Astrocyte (in vitro differentiated cells and primary cell): ENCODE measurements around the gene METTL24. TPM values are rescaled to one million over a fixed set of nuclear protein-coding genes. Genes with fewer than 3 reads are reported as not detected.
A peak's percentile ranks its signal among the peaks of the same experiment; 100 is the strongest.

Source experiments
- DNase-seq: peaks from one replicate; pipeline ENCODE4 v3.0.0-alpha.2; 2010; ENCODE audit warnings: low read depth
- FAIRE-seq: peaks from 2 replicates; lab custom pipeline; 2011; peaks lifted over from hg19 to GRCh38; lab: Jason Lieb, UNC
- H2AFZ ChIP-seq: 2 replicates; pipeline ENCODE4 v1.6.0; 2012; ENCODE audit warnings: low read depth, low read length, inconsistent platforms
- H3K27ac ChIP-seq: 2 replicates; pipeline ENCODE4 v1.5.1; 2011; ENCODE audit warnings: low read depth, low read length, inconsistent platforms
- H3K27me3 ChIP-seq: 2 replicates; pipeline ENCODE4 v1.6.0; 2011; ENCODE audit warnings: low read length, inconsistent platforms; ENCODE audit not compliant: insufficient read depth
- H3K36me3 ChIP-seq: 2 replicates; pipeline ENCODE4 v1.5.1; 2011; ENCODE audit warnings: low read length, inconsistent platforms; ENCODE audit not compliant: insufficient read depth
- H3K4me1 ChIP-seq: 2 replicates; pipeline ENCODE4 v1.5.1; 2011; ENCODE audit warnings: low read length, inconsistent platforms; ENCODE audit not compliant: insufficient read depth
- H3K4me2 ChIP-seq: 2 replicates; pipeline ENCODE4 v1.6.0; 2012; ENCODE audit warnings: low read length, inconsistent platforms
- H3K4me3 ChIP-seq: 2 replicates; pipeline ENCODE4 v1.5.1; 2011; ENCODE audit warnings: low read depth, mild to moderate bottlenecking, low read length, inconsistent platforms; ENCODE audit not compliant: insufficient read depth
- H3K79me2 ChIP-seq: 2 replicates; pipeline ENCODE4 v1.6.0; 2012; ENCODE audit warnings: mild to moderate bottlenecking, low read length, inconsistent platforms; ENCODE audit not compliant: insufficient read depth
- H3K9ac ChIP-seq: 2 replicates; pipeline ENCODE4 v1.6.0; 2012; ENCODE audit warnings: mild to moderate bottlenecking, low read length, inconsistent platforms
- H3K9me3 ChIP-seq: 2 replicates; pipeline ENCODE4 v1.5.1; 2012; ENCODE audit warnings: low read depth, mild to moderate bottlenecking, low read length, inconsistent platforms; ENCODE audit not compliant: insufficient read depth
- H4K20me1 ChIP-seq: 2 replicates; pipeline ENCODE4 v1.6.0; 2012; ENCODE audit warnings: low read length, inconsistent platforms; ENCODE audit not compliant: insufficient read depth
- H3K27ac Mint-ChIP-seq: one replicate; pipeline ENCODE4 v1.8.0; 2021; ENCODE audit warnings: mild to moderate bottlenecking, mixed read lengths; ENCODE audit not compliant: unreplicated experiment
- H3K27me3 Mint-ChIP-seq: one replicate; pipeline ENCODE4 v1.8.0; 2021; ENCODE audit warnings: low read depth, mixed read lengths; ENCODE audit not compliant: unreplicated experiment
- H3K36me3 Mint-ChIP-seq: one replicate; pipeline ENCODE4 v1.8.0; 2021; ENCODE audit warnings: low read depth, mixed read lengths; ENCODE audit not compliant: unreplicated experiment
- H3K4me1 Mint-ChIP-seq: one replicate; pipeline ENCODE4 v1.8.0; 2021; ENCODE audit warnings: low read depth, mixed read lengths; ENCODE audit not compliant: unreplicated experiment
- H3K4me3 Mint-ChIP-seq: one replicate; pipeline ENCODE4 v1.8.0; 2021; ENCODE audit warnings: mild to moderate bottlenecking, moderate library complexity, mixed read lengths; ENCODE audit not compliant: unreplicated experiment
- H3K9me3 Mint-ChIP-seq: one replicate; pipeline ENCODE4 v1.8.0; 2021; ENCODE audit warnings: mild to moderate bottlenecking, mixed read lengths; ENCODE audit not compliant: unreplicated experiment
- EZH2 ChIP-seq: IDR thresholded peaks from 2 replicates; pipeline ENCODE4 v1.6.1; 2012; ENCODE audit warnings: mild to moderate bottlenecking, low read length, inconsistent platforms; ENCODE audit not compliant: insufficient read depth
- total RNA-seq: library from RNA; stranded (reverse); gene quantifications from 2 replicates; pipeline ENCODE4 v1.2.1, GENCODE V29; 2021
- TF ChIP-seq, protein P1 (sequence below): IDR thresholded peaks from 2 replicates; pipeline ENCODE4 v1.5.1; 2011; ENCODE audit warnings: low read depth, mild to moderate bottlenecking, inconsistent platforms, low read length, moderate library complexity; ENCODE audit not compliant: insufficient read depth

The METTL24 gene
- total RNA-seq, 1 donor from 2014 or later, result 0.75 TPM

DNA sequence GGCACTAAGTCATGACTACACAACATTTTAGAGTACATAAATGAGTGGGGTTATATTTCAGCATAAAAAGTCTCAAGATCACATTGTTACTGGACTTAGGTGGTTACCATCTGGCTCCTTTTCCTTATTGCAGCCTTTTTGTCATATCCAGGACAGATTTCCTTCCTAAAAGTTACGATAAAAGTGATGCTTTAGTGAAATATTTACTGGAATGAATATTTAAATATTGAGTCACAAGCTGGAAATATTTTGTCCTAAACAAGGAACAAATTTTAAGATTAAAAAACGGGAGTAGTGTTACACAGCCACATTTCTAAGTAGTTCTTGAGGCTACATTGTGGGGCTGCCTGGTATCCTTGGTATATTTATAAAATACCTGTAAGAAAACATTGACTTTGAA is 125.7 kb downstream of the METTL24 start:
- Mint-ChIP-seq H3K9me3 (no peaks in the 10 kb centered on the region), H3K4me3 (no peak overlapping the region), H3K36me3 (peaks cover 7% of the 10 kb centered on the region), H3K27ac (no peak overlapping the region), H3K4me1 (peaks cover 6% of the 10 kb centered on the region), H3K27me3 (no peaks in the 10 kb centered on the region)
- TF ChIP-seq, protein P1, sequence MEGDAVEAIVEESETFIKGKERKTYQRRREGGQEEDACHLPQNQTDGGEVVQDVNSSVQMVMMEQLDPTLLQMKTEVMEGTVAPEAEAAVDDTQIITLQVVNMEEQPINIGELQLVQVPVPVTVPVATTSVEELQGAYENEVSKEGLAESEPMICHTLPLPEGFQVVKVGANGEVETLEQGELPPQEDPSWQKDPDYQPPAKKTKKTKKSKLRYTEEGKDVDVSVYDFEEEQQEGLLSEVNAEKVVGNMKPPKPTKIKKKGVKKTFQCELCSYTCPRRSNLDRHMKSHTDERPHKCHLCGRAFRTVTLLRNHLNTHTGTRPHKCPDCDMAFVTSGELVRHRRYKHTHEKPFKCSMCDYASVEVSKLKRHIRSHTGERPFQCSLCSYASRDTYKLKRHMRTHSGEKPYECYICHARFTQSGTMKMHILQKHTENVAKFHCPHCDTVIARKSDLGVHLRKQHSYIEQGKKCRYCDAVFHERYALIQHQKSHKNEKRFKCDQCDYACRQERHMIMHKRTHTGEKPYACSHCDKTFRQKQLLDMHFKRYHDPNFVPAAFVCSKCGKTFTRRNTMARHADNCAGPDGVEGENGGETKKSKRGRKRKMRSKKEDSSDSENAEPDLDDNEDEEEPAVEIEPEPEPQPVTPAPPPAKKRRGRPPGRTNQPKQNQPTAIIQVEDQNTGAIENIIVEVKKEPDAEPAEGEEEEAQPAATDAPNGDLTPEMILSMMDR, result no peak
- TF ChIP-seq EZH2, result no peak
- Histone ChIP-seq H3K27ac (no peak overlapping the region), H3K36me3 (peaks cover 7% of the 10 kb centered on the region), H3K27me3 (no peaks in the 10 kb centered on the region), H3K79me2 (no peaks in the 10 kb centered on the region), H3K9ac (no peak overlapping the region), H3K9me3 (no peaks in the 10 kb centered on the region), H3K4me1 (no peaks in the 10 kb centered on the region), H3K4me3 (no peak overlapping the region), H2AFZ (no peak overlapping the region), H4K20me1 (no peaks in the 10 kb centered on the region), H3K4me2 (no peak overlapping the region)
- DNase-seq, result peak; percentile 39
- FAIRE-seq, result no peak

DNA sequence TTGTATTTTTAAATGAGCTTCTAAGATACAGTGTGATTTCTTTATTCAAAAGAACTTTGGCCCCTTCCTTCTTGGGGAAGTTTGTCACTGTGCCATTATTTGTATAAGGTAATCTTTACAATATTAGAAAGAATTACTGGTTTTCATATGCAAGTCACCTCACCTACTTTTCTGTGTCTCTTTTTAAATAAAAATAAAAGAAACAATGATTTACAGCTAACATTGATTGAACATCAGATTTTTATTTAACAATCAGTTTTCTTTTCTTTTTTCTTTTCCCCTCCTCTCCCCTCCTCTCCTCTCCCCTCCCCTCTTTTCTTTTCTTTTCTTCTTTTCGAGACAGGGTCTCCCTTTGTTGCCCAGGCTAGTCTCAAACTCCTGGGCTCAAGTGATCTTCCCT is 131.9 kb downstream of the METTL24 start:
- H4K20me1 ChIP-seq, result no peaks in the 10 kb centered on the region
- H3K27ac ChIP-seq, result no peak overlapping the region
- no peak overlapping the region for H3K4me3 ChIP-seq
- DNase-seq (no peak), FAIRE-seq (no peak)
- Mint-ChIP-seq H3K9me3 (no peaks in the 10 kb centered on the region), H3K4me3 (no peak overlapping the region), H3K4me1 (no peaks in the 10 kb centered on the region), H3K27ac (no peak overlapping the region), H3K27me3 (no peaks in the 10 kb centered on the region), H3K36me3 (peaks cover 6% of the 10 kb centered on the region)
- no peak overlapping the region for H3K4me2 ChIP-seq
- H3K79me2 ChIP-seq, result no peaks in the 10 kb centered on the region
- no peaks in the 10 kb centered on the region for H3K4me1 ChIP-seq
- H3K9ac ChIP-seq, result no peak overlapping the region
- no peaks in the 10 kb centered on the region for H3K9me3 ChIP-seq
- H3K27me3 ChIP-seq, result no peaks in the 10 kb centered on the region
- H2AFZ ChIP-seq, result no peak overlapping the region
- peaks cover 7% of the 10 kb centered on the region for H3K36me3 ChIP-seq
- TF ChIP-seq, protein P1, result no peak
- no peak for TF ChIP-seq EZH2

DNA sequence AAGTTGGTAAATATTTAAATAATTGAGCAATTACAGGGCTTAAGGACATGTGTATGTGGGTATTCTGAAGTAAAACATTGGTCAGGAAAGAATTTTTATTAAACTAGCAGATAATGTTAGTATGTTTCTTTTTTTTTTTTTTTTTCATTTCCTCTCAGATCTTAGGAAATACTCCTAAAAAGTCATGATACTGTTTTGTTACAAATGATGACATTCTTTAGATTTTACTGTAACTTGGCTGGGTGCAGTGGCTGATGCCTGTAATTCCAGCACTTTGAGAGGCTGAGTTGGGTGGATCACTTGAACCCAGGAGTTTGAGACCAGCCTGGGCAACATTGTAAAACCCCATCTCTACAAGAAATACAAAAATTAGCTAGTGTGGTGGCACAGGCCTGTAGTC is 136.4 kb downstream of the METTL24 start:
- Mint-ChIP-seq H3K36me3 (peaks cover 11% of the 10 kb centered on the region), H3K4me1 (peaks cover 8% of the 10 kb centered on the region), H3K27ac (no peak overlapping the region), H3K4me3 (no peak overlapping the region), H3K27me3 (no peaks in the 10 kb centered on the region), H3K9me3 (no peaks in the 10 kb centered on the region)
- no peak overlapping the region for H3K9ac ChIP-seq
- no peak overlapping the region for H3K4me3 ChIP-seq
- H3K27me3 ChIP-seq, result no peaks in the 10 kb centered on the region
- no peaks in the 10 kb centered on the region for H3K79me2 ChIP-seq
- DNase-seq (no peak), FAIRE-seq (no peak)
- no peak overlapping the region for H3K4me2 ChIP-seq
- H3K4me1 ChIP-seq, result peaks cover 6% of the 10 kb centered on the region
- H3K36me3 ChIP-seq, result peaks cover 4% of the 10 kb centered on the region
- no peak overlapping the region for H3K27ac ChIP-seq
- no peaks in the 10 kb centered on the region for H4K20me1 ChIP-seq
- H3K9me3 ChIP-seq, result no peaks in the 10 kb centered on the region
- H2AFZ ChIP-seq, result no peak overlapping the region
- TF ChIP-seq, protein P1, result no peak
- no peak for TF ChIP-seq EZH2
